GM12878 (cell line): Measurements from ENCODE around the gene PRKN. TPM values are rescaled to one million over a fixed set of nuclear protein-coding genes. Genes with fewer than 3 reads are reported as not detected.

Experiments
- ATAC-seq: fragments of 200-7000 bp; cut with Tn5 transposase; 3 replicates; pipeline ENCODE4 v1.9.1; 2020; ENCODE audit warnings: mild to moderate bottlenecking, moderate library complexity
- BruUV-seq: library from RNA; stranded (reverse); fragments of 400-500 nt; replicated peaks from 2 replicates; lab custom pipeline; 2021; lab: Mats Ljungman, UMichigan
- CTCF ChIA-PET: fragments of 300-600 bp; sonication (Branson Sonifier 250); formaldehyde crosslinking; extraction: SDS; loops from one replicate; lab custom pipeline; 2021; ENCODE audit warnings: inconsistent platforms; lab: Yijun Ruan, JAX
- POLR2A ChIA-PET: fragments of 350-600 bp; formaldehyde crosslinking; extraction: SDS; loops from one replicate; lab custom pipeline; 2021; ENCODE audit warnings: inconsistent platforms; lab: Charles Lee
- RAD21 ChIA-PET: fragments of 300-600 bp; sonication (Branson Sonifier 250); formaldehyde crosslinking; loops from one replicate; lab custom pipeline; 2023; ENCODE audit warnings: antibody characterized with exemption; ENCODE audit not compliant: unreplicated experiment; lab: Charles Lee
- SMC1A ChIA-PET: fragments of 300-600 bp; sonication (Branson Sonifier 250); formaldehyde crosslinking; loops from one replicate; lab custom pipeline; 2023; ENCODE audit not compliant: unreplicated experiment, uncharacterized antibody; lab: Charles Lee
- DNase-seq: peaks from one replicate; pipeline ENCODE4 v3.0.0-alpha.2; 2011; ENCODE audit warnings: low read depth, low spot score
- FAIRE-seq: peaks from 3 replicates; lab custom pipeline; 2011; peaks lifted over from hg19 to GRCh38; lab: Jason Lieb, UNC
- H2AFZ ChIP-seq: 2 replicates; pipeline ENCODE4 v1.6.0; 2011; ENCODE audit warnings: low read depth, low read length, control low read depth; ENCODE audit not compliant: control insufficient read depth
- H3K27ac ChIP-seq: 2 replicates; pipeline ENCODE4 v1.5.1; 2011; ENCODE audit warnings: control low read depth; ENCODE audit not compliant: control insufficient read depth, insufficient read depth
- H3K27me3 ChIP-seq, 2 experiments: replicated peaks in 1 of 2; 2 replicates each; pipeline versions ENCODE4 v1.6.0 to v1.6.1; 2011; ENCODE audit warnings: low read length in 1 of 2; ENCODE audit not compliant: control insufficient read depth in 2 of 2, insufficient read depth in 2 of 2
- H3K36me3 ChIP-seq, 2 experiments: 2 replicates each; pipeline ENCODE4 v1.5.1; 2011; ENCODE audit warnings: low read length in 1 of 2; ENCODE audit not compliant: control insufficient read depth in 2 of 2, insufficient read depth in 2 of 2
- H3K4me1 ChIP-seq: 2 replicates; pipeline ENCODE4 v1.6.1; 2011; ENCODE audit warnings: mild to moderate bottlenecking, low read length, moderate library complexity, mixed read lengths; ENCODE audit not compliant: control insufficient read depth, insufficient read depth
- H3K4me2 ChIP-seq: 2 replicates; pipeline ENCODE4 v1.6.0; 2011; ENCODE audit warnings: control low read depth; ENCODE audit not compliant: control insufficient read depth, insufficient read depth
- H3K4me3 ChIP-seq: fragments of 200-600 bp; sonication (generic); 2 replicates; pipeline ENCODE4 v1.5.1; 2016
- H3K79me2 ChIP-seq: 2 replicates; pipeline ENCODE4 v1.6.0; 2011; ENCODE audit warnings: low read length; ENCODE audit not compliant: control insufficient read depth, insufficient read depth
- H3K9ac ChIP-seq: 2 replicates; pipeline ENCODE4 v1.8.0; 2011; ENCODE audit warnings: low read length, control low read depth, mixed read lengths; ENCODE audit not compliant: control insufficient read depth, insufficient read depth
- H3K9me3 ChIP-seq: replicated peaks from 3 replicates; pipeline ENCODE4 v1.5.1; 2011; ENCODE audit warnings: mild to moderate bottlenecking, low read length; ENCODE audit not compliant: control insufficient read depth, insufficient read depth
- H4K20me1 ChIP-seq: 2 replicates; pipeline ENCODE4 v1.6.0; 2011; ENCODE audit not compliant: control insufficient read depth, insufficient read depth
- BRCA1 ChIP-seq: IDR thresholded peaks from 2 replicates; pipeline ENCODE4 v1.6.1; 2011; ENCODE audit warnings: low read depth, low read length, improper control_type of control experiment
- CBX5 ChIP-seq: sonication (generic); IDR thresholded peaks from 2 replicates; pipeline ENCODE4 v1.6.1; 2016; ENCODE audit warnings: low read depth, moderate library complexity, mild to moderate bottlenecking, inconsistent platforms
- CHD4 ChIP-seq: fragments of 200-600 bp; sonication (generic); IDR thresholded peaks from 2 replicates; pipeline ENCODE4 v1.6.1; 2016; ENCODE audit warnings: mild to moderate bottlenecking
- EGR1 ChIP-seq, 2 experiments: IDR thresholded peaks; 1 replicate in 1 of 2; 2 replicates in 1 of 2; pipeline ENCODE4 v1.6.1; 2011 to 2012; ENCODE audit warnings: low read depth in 2 of 2, low read length in 2 of 2, borderline replicate concordance in 1 of 2, mild to moderate bottlenecking in 1 of 2, moderate library complexity in 1 of 2
- GATAD2B ChIP-seq: fragments of 450-650 bp; conservative IDR thresholded peaks from 2 replicates; pipeline ENCODE4 v1.6.1; 2017; ENCODE audit warnings: low read depth, mild to moderate bottlenecking, moderate library complexity
- HDAC6 ChIP-seq: fragments of 200-600 bp; sonication (generic); IDR thresholded peaks from one replicate; pipeline ENCODE4 v1.8.0; 2017; ENCODE audit warnings: antibody characterized with exemption; ENCODE audit not compliant: unreplicated experiment
- NFXL1 ChIP-seq: fragments of 450-650 bp; IDR thresholded peaks from 2 replicates; pipeline ENCODE4 v1.6.1; 2017; ENCODE audit warnings: antibody characterized with exemption, mild to moderate bottlenecking, borderline replicate concordance
- NR2F1 ChIP-seq: fragments of 450-650 bp; conservative IDR thresholded peaks from 2 replicates; pipeline ENCODE4 v1.6.1; 2017; ENCODE audit warnings: mild to moderate bottlenecking
- PAX8 ChIP-seq: fragments of 450-650 bp; IDR thresholded peaks from 2 replicates; pipeline ENCODE4 v1.6.1; 2017; ENCODE audit warnings: mild to moderate bottlenecking, moderate library complexity
- POLR2AphosphoS2 ChIP-seq: IDR thresholded peaks from 2 replicates; pipeline ENCODE4 v1.6.1; 2011; ENCODE audit warnings: low read depth, mild to moderate bottlenecking, low read length, improper control_type of control experiment, moderate library complexity
- PRDM15 ChIP-seq: fragments of 450-650 bp; formaldehyde crosslinking; IDR thresholded peaks from 2 replicates; pipeline ENCODE4 v1.4.0; 2020; ENCODE audit warnings: mild to moderate bottlenecking, moderate library complexity
- RAD21 ChIP-seq: IDR thresholded peaks from 2 replicates; pipeline ENCODE4 v1.6.1; 2011; ENCODE audit warnings: mild to moderate bottlenecking, low read depth, low read length, moderate library complexity; ENCODE audit not compliant: insufficient read depth
- RBBP5 ChIP-seq: fragments of 200-600 bp; sonication (generic); conservative IDR thresholded peaks from 2 replicates; pipeline ENCODE4 v1.6.1; 2016
- SMAD1 ChIP-seq: fragments of 450-650 bp; IDR thresholded peaks from 2 replicates; pipeline ENCODE4 v1.6.1; 2018; ENCODE audit warnings: mild to moderate bottlenecking, low read depth; ENCODE audit not compliant: partially characterized antibody
- SP1 ChIP-seq: IDR thresholded peaks from one replicate; pipeline ENCODE4 v1.6.1; 2011; ENCODE audit warnings: low read depth, low read length
- STAT3 ChIP-seq: IDR thresholded peaks from 2 replicates; pipeline ENCODE4 v1.6.1; 2011; ENCODE audit warnings: low read depth, low read length, improper control_type of control experiment
- TAF1 ChIP-seq: IDR thresholded peaks from 2 replicates; pipeline ENCODE4 v1.6.1; 2011; ENCODE audit warnings: mild to moderate bottlenecking, low read depth, low read length, borderline replicate concordance
- TCF12 ChIP-seq: IDR thresholded peaks from 2 replicates; pipeline ENCODE4 v1.6.1; 2011; ENCODE audit warnings: low read depth, mild to moderate bottlenecking, low read length
- YY1 ChIP-seq: IDR thresholded peaks from 2 replicates; pipeline ENCODE4 v1.6.1; 2011; ENCODE audit warnings: low read depth, mild to moderate bottlenecking, low read length
- ZBED1 ChIP-seq: IDR thresholded peaks from 2 replicates; pipeline ENCODE4 v1.6.1; 2016; ENCODE audit warnings: borderline replicate concordance
- ZBTB33 ChIP-seq: fragments of 450-650 bp; IDR thresholded peaks from 2 replicates; pipeline ENCODE4 v1.6.1; 2017; ENCODE audit warnings: mild to moderate bottlenecking
- ZNF384 ChIP-seq: IDR thresholded peaks from 2 replicates; pipeline ENCODE4 v1.6.1; 2012; ENCODE audit warnings: low read depth, mild to moderate bottlenecking, low read length, improper control_type of control experiment, borderline replicate concordance
- WGBS: methylation state at CpG from one replicate; pipeline ENCODE4 v1.1.6; 2016; ENCODE audit warnings: low lambda C conversion rate; ENCODE audit not compliant: insufficient replicate concordance, insufficient coverage; ENCODE audit errors: missing lambda C conversion rate; 5-methylcytosine and 5-hydroxymethylcytosine counted together
- in situ Hi-C: fragments of 300-500 bp; cut with MboI; formaldehyde crosslinking; loops from 9 replicates; pipeline ENCODE4 v1.14.3; 2018; ENCODE audit warnings: mixed read lengths
- intact Hi-C: fragments of 100-400 bp; cut with micrococcal nuclease; formaldehyde crosslinking; loops from one replicate; pipeline ENCODE4 v1.14.2; 2022; ENCODE audit not compliant: unreplicated experiment
- polyA plus RNA-seq, 11 experiments: library from polyadenylated mRNA; depleted of rRNA in 4 of 11; unstranded in 6 of 11; stranded (reverse) in 5 of 11; fragments of >200 nt; fragmentation: Nextera tagmentation in 4 of 11; fragmentation: Illumina TruSeq in 1 of 11; extraction: Ambion mirVana in 4 of 11; extraction: Trizol in 1 of 11; gene quantifications; 1 replicate in 1 of 11; 2 replicates in 10 of 11; pipeline versions ENCODE4 v1.2.1 to v1.2.3, GENCODE V29; 2011 to 2016; ENCODE audit warnings: inconsistent platforms in 2 of 11, missing spikeins in 2 of 11, low read depth in 1 of 11
- total RNA-seq, 4 experiments: library from RNA; depleted of rRNA in 3 of 4; stranded (reverse); fragments of >200 nt in 3 of 4; fragmentation: Illumina TruSeq in 1 of 4; extraction: Trizol in 1 of 4; gene quantifications; 2 replicates each; pipeline versions ENCODE4 v1.2.1 to v1.2.3, GENCODE V29; 2013 to 2021

The PRKN gene
- total and polyA plus RNA-seq, 10 of the 15 experiments (the other 5 are each of a cell fraction or from before 2014, with no cell fraction given): 0.06 to 0.09 TPM; not detected in 8

GRCh38 chr6:162289972-162290371 is 437.6 kb downstream of the PRKN start (continued):
- TF ChIP-seq TAF1: no peak
- no peak for TF ChIP-seq YY1
- TF ChIP-seq NR2F1: no peak
- no peak for TF ChIP-seq CHD4

- RAD21 ChIA-PET: no interaction called here
- Histone ChIP-seq H3K4me2 (no peak overlapping the region), H3K27ac (no peak overlapping the region), H3K4me3 (no peak overlapping the region), H3K4me1 (no peaks in the 10 kb centered on the region), H2AFZ (no peak overlapping the region), H3K36me3 (no peaks in the 10 kb centered on the region), H3K9ac (no peak overlapping the region), H4K20me1 (no peaks in the 10 kb centered on the region), H3K9me3 (no peaks in the 10 kb centered on the region), H3K27me3 (no peaks in the 10 kb centered on the region), H3K79me2 (no peaks in the 10 kb centered on the region)
- SMC1A ChIA-PET: no interaction called here
- ATAC-seq (no peak), FAIRE-seq (no peak), DNase-seq (no peak)
- CTCF ChIA-PET: no interaction called here
- in situ Hi-C loops (no loop called here), intact Hi-C loops (no loop called here)
- BruUV-seq: no TSS peak
- POLR2A ChIA-PET: no interaction called here
- 0% methylated on average over 2 of the region's 2 CpGs for WGBS
- no peak for TF ChIP-seq HDAC6
- TF ChIP-seq ZBED1: no peak
- no peak for TF ChIP-seq RAD21
- no peak for TF ChIP-seq POLR2AphosphoS2
- no peak for TF ChIP-seq SP1
- TF ChIP-seq EGR1 (IDR thresholded peaks at IDR 0.05; ENCODE audit: borderline replicate concordance in 1 of 2, low read depth in 2 of 2, low read length in 2 of 2): no peak
- TF ChIP-seq BRCA1: no peak
- no peak for TF ChIP-seq GATAD2B
- no peak for TF ChIP-seq SMAD1
- no peak for TF ChIP-seq PAX8
- TF ChIP-seq NFXL1: no peak
- no peak for TF ChIP-seq ZNF384
- TF ChIP-seq PRDM15 (CRISPR knock-in tag): no peak
- TF ChIP-seq TCF12: no peak
- TF ChIP-seq ZBTB33: no peak
- TF ChIP-seq CBX5: no peak
- TF ChIP-seq RBBP5: no peak
- TF ChIP-seq STAT3: no peak
These were observed 453.6 kb downstream of the PRKN start for GRCh38 chr6:162273986-162274385.
